Tongue (tissue), 3 donors: ENCODE data around the gene KIAA1217. TPM values are rescaled to one million over a fixed set of nuclear protein-coding genes. Genes with fewer than 3 reads are reported as not detected.

Experiments used
- DNase-seq: peaks from one replicate; pipeline ENCODE4 v3.0.0-alpha.2; 2015
- small RNA-seq: library from RNA; depleted of rRNA; stranded (forward); fragments of <200 nt; gene quantifications from one replicate; pipeline ENCODE3, GENCODE V24; 2014; ENCODE audit warnings: low replicate concordance
- total RNA-seq: library from RNA; depleted of rRNA; stranded (reverse); fragments of >200 nt; gene quantifications from one replicate; pipeline ENCODE4 v1.2.3, GENCODE V29; 2014

Gene KIAA1217
- total RNA-seq, 1 donor from 2014 or later, result 36.0 TPM

DNA sequence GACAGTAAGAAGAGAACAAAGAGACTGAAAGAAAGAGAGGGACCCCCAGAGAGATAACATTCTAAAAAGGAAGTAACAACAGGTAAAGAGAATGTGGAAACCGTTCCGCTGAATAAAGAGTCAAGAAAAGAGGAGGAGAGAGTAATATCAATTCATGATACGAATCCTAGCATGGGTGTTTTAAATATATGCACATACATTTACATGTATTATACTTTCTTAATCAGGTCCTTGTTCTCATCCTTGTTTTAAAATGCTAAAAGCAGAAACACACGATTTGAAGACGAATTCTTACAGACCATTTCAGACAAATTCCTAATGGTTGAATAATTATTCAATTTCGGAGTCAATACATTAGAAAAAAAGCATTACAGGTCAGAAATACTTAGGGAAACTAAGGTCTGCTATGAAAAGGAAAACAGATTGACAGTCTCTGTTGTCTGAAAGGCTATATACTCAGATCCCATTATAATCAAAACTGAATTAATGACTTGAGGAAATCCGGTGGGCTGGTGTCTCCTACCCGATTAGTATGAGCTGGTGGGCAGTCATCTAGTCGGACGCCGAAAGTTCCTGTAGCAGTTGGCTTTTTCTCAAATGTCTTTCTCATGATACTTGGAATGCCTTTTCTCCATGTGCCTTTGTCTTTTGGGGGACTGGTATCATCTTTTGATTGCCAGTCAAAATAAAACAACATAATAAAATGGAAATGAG is 387.4 kb downstream of the KIAA1217 start:
- DNase-seq, result no peak

DNA sequence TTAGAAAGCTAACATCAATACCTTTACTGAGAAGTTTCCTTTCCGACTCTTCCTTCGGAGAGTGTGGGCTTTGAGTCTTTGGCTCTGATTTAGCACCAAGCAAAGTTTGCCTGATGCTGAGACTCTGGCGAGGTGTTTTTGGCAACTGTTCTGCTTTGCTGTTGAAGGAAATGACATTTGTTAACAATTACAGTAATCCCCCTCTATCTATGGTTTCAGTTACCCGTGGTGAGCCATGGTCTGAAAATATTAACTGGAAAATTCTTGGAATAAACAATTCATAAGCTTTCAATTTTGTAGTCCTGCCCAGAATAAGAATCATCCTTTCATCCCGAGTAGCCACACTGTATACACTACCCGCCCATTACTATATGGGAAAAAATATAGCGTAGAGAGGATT is 388.5 kb downstream of the KIAA1217 start:
- DNase-seq, result peak; percentile 8

Small RNA genes lying within 50 kb of the gene (small RNA-seq; reads per million reads assigned to genes)
- gene AC063961.1, result not detected
- gene MIR603, result not detected
